H1 (cell line): Measurements from ENCODE around the gene MYBPC3. TPM values are rescaled to one million over a fixed set of nuclear protein-coding genes. Genes with fewer than 3 reads are reported as not detected.

Experiments
- CTCF ChIA-PET: fragments of 300-600 bp; sonication (Branson Sonifier 250); formaldehyde crosslinking; loops from one replicate; lab custom pipeline; 2021; ENCODE audit not compliant: partially characterized antibody; lab: Charles Lee
- POLR2A ChIA-PET: fragments of 300-600 bp; sonication (Branson Sonifier 250); formaldehyde crosslinking; loops from one replicate; lab custom pipeline; 2021; ENCODE audit warnings: inconsistent platforms; ENCODE audit not compliant: partially characterized antibody; lab: Charles Lee
- DNase-seq, 2 experiments: peaks; one replicate each; pipeline versions ENCODE4 v3.0.0 to v3.0.0-alpha.2; 2010 to 2022; ENCODE audit warnings: low spot score in 2 of 2, low read depth in 1 of 2, mixed read lengths in 1 of 2
- FAIRE-seq: peaks from 2 replicates; lab custom pipeline; 2011; peaks lifted over from hg19 to GRCh38; lab: Jason Lieb, UNC
- H2AFZ ChIP-seq: 2 replicates; pipeline ENCODE4 v1.8.1; 2012; ENCODE audit warnings: low read length, inconsistent platforms
- H2AK5ac ChIP-seq: 2 replicates; pipeline ENCODE4 v1.6.1; 2013; ENCODE audit warnings: low read depth, low read length
- H2BK120ac ChIP-seq: replicated peaks from 2 replicates; pipeline ENCODE3; 2013; ENCODE audit warnings: low read depth, low read length, inconsistent platforms
- H2BK12ac ChIP-seq: 2 replicates; pipeline ENCODE4 v1.6.1; 2013; ENCODE audit warnings: low read depth, low read length
- H2BK15ac ChIP-seq: 2 replicates; pipeline ENCODE4 v1.6.1; 2013; ENCODE audit warnings: low read length
- H2BK20ac ChIP-seq: 2 replicates; pipeline ENCODE4 v1.6.1; 2013; ENCODE audit warnings: low read length
- H2BK5ac ChIP-seq: 2 replicates; pipeline ENCODE4 v1.6.1; 2013; ENCODE audit warnings: low read depth, low read length
- H3K14ac ChIP-seq: 2 replicates; pipeline ENCODE4 v1.6.1; 2013; ENCODE audit warnings: inconsistent platforms; ENCODE audit not compliant: insufficient read length
- H3K18ac ChIP-seq: 2 replicates; pipeline ENCODE4 v1.6.1; 2013; ENCODE audit warnings: low read length; ENCODE audit errors: extremely low read depth
- H3K23ac ChIP-seq: 2 replicates; pipeline ENCODE4 v1.6.1; 2013; ENCODE audit warnings: inconsistent platforms; ENCODE audit not compliant: insufficient read length
- H3K23me2 ChIP-seq: 2 replicates; pipeline ENCODE4 v1.6.1; 2013; ENCODE audit warnings: low read depth, low read length
- H3K27ac ChIP-seq: 2 replicates; pipeline ENCODE4 v1.6.1; 2011; ENCODE audit warnings: low read depth, low read length, inconsistent platforms
- H3K27me3 ChIP-seq, 4 experiments: replicated peaks in 1 of 4; 1 replicate in 1 of 4; 2 replicates in 3 of 4; pipeline versions ENCODE4 v1.6.1 to v1.8.1; 2011 to 2013; ENCODE audit warnings: low read length in 3 of 4, mild to moderate bottlenecking in 3 of 4, inconsistent platforms in 2 of 4, mixed read lengths in 2 of 4, moderate library complexity in 1 of 4; ENCODE audit not compliant: control insufficient read depth in 3 of 4, insufficient read depth in 3 of 4; ENCODE audit errors: extremely low read depth in 1 of 4
- H3K36me3 ChIP-seq, 4 experiments: 2 replicates each; pipeline versions ENCODE4 v1.6.1 to v1.8.1; 2011 to 2013; ENCODE audit warnings: mild to moderate bottlenecking in 4 of 4, low read length in 3 of 4, moderate library complexity in 2 of 4, control low read depth in 1 of 4, inconsistent platforms in 1 of 4; ENCODE audit not compliant: insufficient read depth in 4 of 4, control insufficient read depth in 2 of 4
- H3K4ac ChIP-seq: replicated peaks from 2 replicates; pipeline ENCODE3; 2013; ENCODE audit warnings: low read length, low read depth, mixed read lengths, inconsistent platforms; ENCODE audit not compliant: insufficient read length
- H3K4me1 ChIP-seq, 4 experiments: replicated peaks in 1 of 4; 1 replicate in 1 of 4; 2 replicates in 3 of 4; pipeline versions ENCODE4 v1.6.1 to v1.8.1; 2011 to 2013; ENCODE audit warnings: low read length in 3 of 4, inconsistent platforms in 2 of 4, mixed read lengths in 1 of 4; ENCODE audit not compliant: insufficient read depth in 4 of 4, control insufficient read depth in 3 of 4
- H3K4me2 ChIP-seq, 2 experiments: 2 replicates each; pipeline versions ENCODE4 v1.6.1 to v1.8.1; 2011 to 2013; ENCODE audit warnings: low read depth in 2 of 2, low read length in 2 of 2, control low read depth in 1 of 2, inconsistent platforms in 1 of 2, mild to moderate bottlenecking in 1 of 2; ENCODE audit not compliant: insufficient read depth in 1 of 2
- H3K4me3 ChIP-seq, 4 experiments: fragments of 200-600, 300-600 bp in 1 of 4; sonication (generic), shearing (Covaris generic), sonication (Bioruptor Twin) in 1 of 4; 2 replicates each; pipeline versions ENCODE4 v1.5.1 to v1.8.1; 2011 to 2016; ENCODE audit warnings: low read length in 4 of 4, low read depth in 3 of 4, control low read depth in 2 of 4, inconsistent platforms in 2 of 4, mild to moderate bottlenecking in 2 of 4, mixed read lengths in 1 of 4, moderate library complexity in 1 of 4; ENCODE audit not compliant: insufficient read depth in 2 of 4; ENCODE audit errors: extremely low read depth in 1 of 4
- H3K56ac ChIP-seq: replicated peaks from 2 replicates; pipeline ENCODE3; 2013; ENCODE audit warnings: low read depth, mild to moderate bottlenecking, mixed read lengths, low read length, inconsistent platforms; ENCODE audit not compliant: insufficient read length
- H3K79me1 ChIP-seq: 2 replicates; pipeline ENCODE4 v1.6.1; 2013; ENCODE audit warnings: low read depth, low read length, control low read depth
- H3K79me2 ChIP-seq, 2 experiments: 2 replicates each; pipeline versions ENCODE4 v1.6.1 to v1.8.1; 2012 to 2013; ENCODE audit warnings: low read length in 2 of 2, mild to moderate bottlenecking in 2 of 2, inconsistent platforms in 1 of 2; ENCODE audit not compliant: insufficient read depth in 2 of 2, control insufficient read depth in 1 of 2
- H3K9ac ChIP-seq, 4 experiments: replicated peaks in 1 of 4; 1 replicate in 1 of 4; 2 replicates in 3 of 4; pipeline versions ENCODE4 v1.6.1 to v1.8.1; 2011 to 2013; ENCODE audit warnings: low read depth in 3 of 4, low read length in 3 of 4, control low read depth in 2 of 4, mild to moderate bottlenecking in 2 of 4, moderate library complexity in 2 of 4, inconsistent platforms in 1 of 4; ENCODE audit errors: extremely low read depth in 1 of 4
- H3K9me3 ChIP-seq, 2 experiments: 2 replicates each; pipeline versions ENCODE4 v1.6.1 to v1.8.1; 2012 to 2013; ENCODE audit warnings: mild to moderate bottlenecking in 2 of 2, moderate library complexity in 2 of 2, control low read depth in 1 of 2, inconsistent platforms in 1 of 2, low read depth in 1 of 2, low read length in 1 of 2, mixed read lengths in 1 of 2; ENCODE audit not compliant: insufficient read depth in 2 of 2
- H4K20me1 ChIP-seq, 2 experiments: replicated peaks in 1 of 2; 2 replicates each; pipeline versions ENCODE3 to v1.8.1; 2011 to 2013; ENCODE audit warnings: inconsistent platforms in 2 of 2, low read length in 2 of 2, mild to moderate bottlenecking in 1 of 2; ENCODE audit not compliant: insufficient read depth in 2 of 2, control insufficient read depth in 1 of 2
- H4K5ac ChIP-seq: 2 replicates; pipeline ENCODE4 v1.6.1; 2013; ENCODE audit warnings: low read length, low read depth, mixed read lengths, inconsistent platforms; ENCODE audit not compliant: insufficient read length
- H4K8ac ChIP-seq: 2 replicates; pipeline ENCODE4 v1.8.0; 2013; ENCODE audit warnings: mild to moderate bottlenecking, moderate library complexity, low read length, inconsistent platforms; ENCODE audit not compliant: insufficient read depth; ENCODE audit errors: extremely low read depth
- H4K91ac ChIP-seq: replicated peaks from 2 replicates; pipeline ENCODE3; 2013; ENCODE audit warnings: low read length, mixed read lengths, inconsistent platforms; ENCODE audit not compliant: insufficient read length
- ATF2 ChIP-seq: IDR thresholded peaks from 2 replicates; pipeline ENCODE4 v1.6.1; 2012; ENCODE audit warnings: low read length, inconsistent platforms
- BACH1 ChIP-seq: IDR thresholded peaks from 2 replicates; pipeline ENCODE4 v1.6.1; 2012; ENCODE audit warnings: low read length, improper control_type of control experiment
- BRCA1 ChIP-seq: IDR thresholded peaks from 2 replicates; pipeline ENCODE4 v1.6.1; 2012; ENCODE audit warnings: low read depth, low read length, improper control_type of control experiment
- EGR1 ChIP-seq: IDR thresholded peaks from 2 replicates; pipeline ENCODE4 v1.6.1; 2011; ENCODE audit warnings: low read depth, low read length, borderline replicate concordance
- KDM4A ChIP-seq: IDR thresholded peaks from one replicate; pipeline ENCODE4 v1.7.1; 2012; ENCODE audit warnings: low read depth, mild to moderate bottlenecking, moderate library complexity, low read length, inconsistent platforms; ENCODE audit not compliant: severe bottlenecking
- RNF2 ChIP-seq: fragments of 200-900, 300-1000 bp; sonication (generic); IDR thresholded peaks from 2 replicates; pipeline ENCODE4 v1.7.1; 2016; ENCODE audit warnings: borderline replicate concordance, low read depth, mild to moderate bottlenecking, antibody characterized with exemption, low read length; ENCODE audit not compliant: poor library complexity, severe bottlenecking; ENCODE audit errors: missing control alignments
- TAF1 ChIP-seq: IDR thresholded peaks from 2 replicates; pipeline ENCODE4 v1.6.1; 2011; ENCODE audit warnings: mild to moderate bottlenecking, low read depth, low read length
- TAF7 ChIP-seq: optimal IDR thresholded peaks from 2 replicates; pipeline ENCODE3; 2011; ENCODE audit warnings: low read depth, mild to moderate bottlenecking, inconsistent platforms, low read length, moderate library complexity, borderline replicate concordance
- ZNF274 ChIP-seq: IDR thresholded peaks from 2 replicates; pipeline ENCODE4 v1.7.0; 2012; ENCODE audit warnings: low read length, borderline replicate concordance; ENCODE audit errors: extremely low read depth
- WGBS, 2 experiments: shearing (Covaris generic) in 1 of 2; methylation state at CpG; one replicate each; pipeline versions ENCODE4 v1.1.6 to v1.1.7; 2013 to 2015; ENCODE audit warnings: low lambda C conversion rate in 2 of 2, mixed read lengths in 2 of 2, inconsistent platforms in 1 of 2, low coverage in 1 of 2, missing lambda C conversion rate in 1 of 2; ENCODE audit not compliant: insufficient replicate concordance in 2 of 2, insufficient coverage in 1 of 2, insufficient read length in 1 of 2; ENCODE audit errors: extremely low coverage in 1 of 2, missing lambda C conversion rate in 1 of 2; 5-methylcytosine and 5-hydroxymethylcytosine counted together
- polyA plus RNA-seq, 7 experiments: library from polyadenylated mRNA; depleted of rRNA in 3 of 7; stranded (reverse) in 5 of 7; unstranded in 2 of 7; fragments of >200 nt in 5 of 7; fragments of 200-250 nt in 2 of 7; gene quantifications; 1 replicate in 5 of 7; 2 replicates in 1 of 7; 4 replicates in 1 of 7; pipeline versions ENCODE4 v1.2.1 to v1.2.3, GENCODE V29; 2011 to 2013; ENCODE audit warnings: missing spikeins in 2 of 7, mixed read lengths in 2 of 7
- total RNA-seq: library from RNA; stranded (reverse); fragmentation: NEBNext Ultra II Directional; extraction: Animal tissue kit (Norgen Biotek cat#: 25700); gene quantifications from 2 replicates; pipeline ENCODE4 v1.2.1, GENCODE V29; 2021

The MYBPC3 gene
- total and polyA plus RNA-seq, 2 of the 8 experiments (the other 6 are each of a cell fraction or from before 2014, with no cell fraction given) = 0.05 TPM; not detected in 1

GRCh38 chr11:47378010-47378835, 25.7 kb upstream of the MYBPC3 start, which contains the start of gene SPI1:
Gene SPI1, minus strand, starts transcription at chr11:47378547. Its CDS starts 194 bp downstream, at chr11:47378353.
- H3K14ac ChIP-seq = no peak within 1 kb of the TSS
- no peak within 1 kb of the TSS for H3K4me2 ChIP-seq
- H3K4me3 ChIP-seq = no peak within 1 kb of the TSS
- ChIA-PET POLR2A (interaction anchor here (0.8 to 1.4 kb wide), 3 partner anchors 25 to 40 kb away, joined by 3 to 4 read pairs (median 4); no protein-coding TSS in a partner anchor), CTCF (interaction anchor here (1.0 to 2.9 kb wide), 4 partner anchors 11 to 55 kb away, joined by 3 to 8 read pairs (median 4); no protein-coding TSS in a partner anchor)
- no peak within 1 kb of the TSS for H3K23ac ChIP-seq
- H3K9me3 ChIP-seq = no peaks in the 10 kb centered on the region
- H3K79me1 ChIP-seq = no peaks in the 10 kb centered on the region
- H4K5ac ChIP-seq = no peak within 1 kb of the TSS
- H3K36me3 ChIP-seq = no peaks in the 10 kb centered on the region
- H3K27ac ChIP-seq = no peak within 1 kb of the TSS
- WGBS, 2 experiments = 87% methylated on average over 25 of the region's 31 CpGs; no CpG with 5 or more reads in 1 of the 2 experiments
- no peaks in the 10 kb centered on the region for H3K27me3 ChIP-seq
- H3K4ac ChIP-seq = no peak within 1 kb of the TSS
- no peak within 1 kb of the TSS; a peak in 2 of 7 replicates for H3K9ac ChIP-seq
- DNase-seq (no peak), FAIRE-seq (no peak)
- no peak within 1 kb of the TSS for H2BK20ac ChIP-seq
- H3K23me2 ChIP-seq = peaks cover 9% of the 10 kb centered on the region; the same call in 1 of the 2 replicates
- H2AK5ac ChIP-seq = no peak within 1 kb of the TSS
- no peaks in the 10 kb centered on the region for H3K79me2 ChIP-seq
- peak within 1 kb of the TSS; percentile 83 for H4K8ac ChIP-seq
- peak within 1 kb of the TSS; percentile 80; the same call in 1 of the 2 replicates for H2BK12ac ChIP-seq
- no peak within 1 kb of the TSS for H2BK120ac ChIP-seq
- H3K56ac ChIP-seq = no peak within 1 kb of the TSS
- no peak within 1 kb of the TSS for H2BK5ac ChIP-seq
- H2BK15ac ChIP-seq = peak within 1 kb of the TSS; percentile 81
- H4K91ac ChIP-seq = peak within 1 kb of the TSS; percentile 54
- H2AFZ ChIP-seq = peak within 1 kb of the TSS; percentile 54; the same call in 1 of the 2 replicates
- H3K4me1 ChIP-seq = peaks cover 0 to 5% (median 2%) of the 10 kb centered on the region in 4 experiments; a peak in 5 of 7 replicates
- peaks cover 0 to 2% of the 10 kb centered on the region in 2 experiments for H4K20me1 ChIP-seq
- H3K18ac ChIP-seq = no peak within 1 kb of the TSS; the same call in 1 of the 2 replicates
- TF ChIP-seq BACH1 (no peak), TAF1 (no peak), TAF7 (no peak), RNF2 (no peak), KDM4A (no peak), EGR1 (no peak), ZNF274 (no peak), ATF2 (no peak), BRCA1 (no peak)
